Measurements from ENCODE around the gene FAR1.

GRCh38 chr11:13629779-13630178 is 38.7 kb upstream of the FAR1 start:
- TF ChIP-seq CTCF (IDR thresholded peaks at IDR 0.05) (no peak), MEF2A (IDR thresholded peaks at IDR 0.05; ENCODE audit: borderline replicate concordance, low read depth) (no peak), TAF1 (IDR thresholded peaks at IDR 0.05; ENCODE audit: borderline replicate concordance, low read depth, low read length) (no peak), POLR2AphosphoS5 (IDR thresholded peaks at IDR 0.05; ENCODE audit: low read depth, low read length) (no peak), EZH2phosphoT487 (IDR thresholded peaks at IDR 0.05; ENCODE audit: borderline replicate concordance, low read depth) (no peak), FOSL2 (IDR thresholded peaks at IDR 0.05; ENCODE audit: borderline replicate concordance, low read depth) (no peak), TEAD4 (IDR thresholded peaks at IDR 0.05; ENCODE audit: borderline replicate concordance, insufficient read depth) (no peak), MAX (IDR thresholded peaks at IDR 0.05; ENCODE audit: low read depth) (no peak), REST (IDR thresholded peaks at IDR 0.05; ENCODE audit: low read depth, low read length) (no peak), EP300 (IDR thresholded peaks at IDR 0.05; ENCODE audit: borderline replicate concordance in 1 of 2, low read depth in 1 of 2, low read length in 1 of 2) (no peak)

Data from SK-N-SH (cell line).